KMS-11 (cell line): ENCODE data around the gene GRM8.

Experiments used
- H2AFZ ChIP-seq: fragments of 200-600 bp; sonication (generic); 2 replicates; pipeline ENCODE4 v1.6.1; 2016; ENCODE audit warnings: antibody characterized with exemption, mixed run types, low read depth
- H3K27ac ChIP-seq: fragments of 200-600 bp; sonication (generic); 2 replicates; pipeline ENCODE4 v1.6.1; 2016; ENCODE audit warnings: mild to moderate bottlenecking, mixed run types
- H3K27me3 ChIP-seq: fragments of 200-600 bp; sonication (generic); 2 replicates; pipeline ENCODE4 v1.6.1; 2017; ENCODE audit warnings: mild to moderate bottlenecking, low read depth, mixed run types, moderate library complexity; ENCODE audit not compliant: insufficient read depth
- H3K36me3 ChIP-seq: fragments of 200-600 bp; sonication (generic); 2 replicates; pipeline ENCODE4 v1.6.1; 2017; ENCODE audit warnings: mild to moderate bottlenecking, mixed run types; ENCODE audit not compliant: insufficient read depth
- H3K4me1 ChIP-seq: fragments of 200-600 bp; sonication (generic); 2 replicates; pipeline ENCODE4 v1.6.1; 2016; ENCODE audit warnings: mild to moderate bottlenecking, low read depth, mixed run types; ENCODE audit not compliant: poor library complexity, severe bottlenecking
- H3K4me2 ChIP-seq: fragments of 200-600 bp; sonication (generic); 2 replicates; pipeline ENCODE4 v1.7.0; 2016; ENCODE audit warnings: mild to moderate bottlenecking, mixed run types
- H3K4me3 ChIP-seq: fragments of 200-600 bp; sonication (generic); IDR thresholded peaks from 2 replicates; pipeline ENCODE4 v1.6.1; 2017; ENCODE audit warnings: low read depth, low read length, mixed read lengths; ENCODE audit not compliant: insufficient read depth
- H3K79me2 ChIP-seq: fragments of 200-600 bp; sonication (generic); 2 replicates; pipeline ENCODE4 v1.6.1; 2016; ENCODE audit warnings: low read depth, mixed run types; ENCODE audit not compliant: insufficient read depth
- H3K9ac ChIP-seq: fragments of 200-600 bp; sonication (generic); 2 replicates; pipeline ENCODE4 v1.6.1; 2016; ENCODE audit warnings: mild to moderate bottlenecking, mixed run types
- H4K20me1 ChIP-seq: fragments of 200-600 bp; sonication (generic); 2 replicates; pipeline ENCODE4 v1.6.1; 2016; ENCODE audit warnings: mild to moderate bottlenecking, mixed run types; ENCODE audit not compliant: insufficient read depth
- TF ChIP-seq, protein P1 (sequence below): fragments of 200-600 bp; sonication (generic); conservative IDR thresholded peaks from 2 replicates; pipeline ENCODE4 v1.6.1; 2017; ENCODE audit warnings: low read depth, mild to moderate bottlenecking, antibody characterized with exemption, low read length, moderate library complexity, mixed read lengths

GRM8 gene

DNA sequence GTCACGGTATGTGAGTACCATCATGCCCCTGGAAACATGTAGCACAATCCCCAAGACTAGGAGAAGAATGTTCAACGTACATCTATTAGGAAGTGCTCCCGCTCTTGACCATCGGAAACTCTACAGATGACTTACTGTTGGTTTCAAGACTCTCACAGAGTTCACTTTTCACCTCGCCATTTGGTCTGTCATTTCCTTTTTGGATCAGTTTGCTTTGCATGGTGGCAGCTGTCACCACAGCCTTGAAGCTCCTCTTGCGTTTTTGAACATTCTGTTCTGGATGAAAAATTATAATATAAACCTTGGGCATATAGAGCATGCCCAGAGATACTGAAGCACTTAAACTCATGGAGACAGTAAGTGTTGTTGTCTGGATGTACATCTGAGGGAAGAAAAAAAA is 806.8 kb downstream of the GRM8 start:
- no peaks in the 10 kb centered on the region for H3K79me2 ChIP-seq
- no peaks in the 10 kb centered on the region for H3K36me3 ChIP-seq
- TF ChIP-seq, protein P1, sequence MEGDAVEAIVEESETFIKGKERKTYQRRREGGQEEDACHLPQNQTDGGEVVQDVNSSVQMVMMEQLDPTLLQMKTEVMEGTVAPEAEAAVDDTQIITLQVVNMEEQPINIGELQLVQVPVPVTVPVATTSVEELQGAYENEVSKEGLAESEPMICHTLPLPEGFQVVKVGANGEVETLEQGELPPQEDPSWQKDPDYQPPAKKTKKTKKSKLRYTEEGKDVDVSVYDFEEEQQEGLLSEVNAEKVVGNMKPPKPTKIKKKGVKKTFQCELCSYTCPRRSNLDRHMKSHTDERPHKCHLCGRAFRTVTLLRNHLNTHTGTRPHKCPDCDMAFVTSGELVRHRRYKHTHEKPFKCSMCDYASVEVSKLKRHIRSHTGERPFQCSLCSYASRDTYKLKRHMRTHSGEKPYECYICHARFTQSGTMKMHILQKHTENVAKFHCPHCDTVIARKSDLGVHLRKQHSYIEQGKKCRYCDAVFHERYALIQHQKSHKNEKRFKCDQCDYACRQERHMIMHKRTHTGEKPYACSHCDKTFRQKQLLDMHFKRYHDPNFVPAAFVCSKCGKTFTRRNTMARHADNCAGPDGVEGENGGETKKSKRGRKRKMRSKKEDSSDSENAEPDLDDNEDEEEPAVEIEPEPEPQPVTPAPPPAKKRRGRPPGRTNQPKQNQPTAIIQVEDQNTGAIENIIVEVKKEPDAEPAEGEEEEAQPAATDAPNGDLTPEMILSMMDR = no peak
- no peak overlapping the region for H2AFZ ChIP-seq
- no peak overlapping the region for H3K27ac ChIP-seq
- H4K20me1 ChIP-seq = no peaks in the 10 kb centered on the region
- peaks cover 51% of the 10 kb centered on the region for H3K4me1 ChIP-seq
- H3K9ac ChIP-seq = no peak overlapping the region
- H3K27me3 ChIP-seq = no peaks in the 10 kb centered on the region
- no peak overlapping the region for H3K4me3 ChIP-seq
- H3K4me2 ChIP-seq = peak overlapping the region; percentile 53; the same call in 1 of the 2 replicates

DNA sequence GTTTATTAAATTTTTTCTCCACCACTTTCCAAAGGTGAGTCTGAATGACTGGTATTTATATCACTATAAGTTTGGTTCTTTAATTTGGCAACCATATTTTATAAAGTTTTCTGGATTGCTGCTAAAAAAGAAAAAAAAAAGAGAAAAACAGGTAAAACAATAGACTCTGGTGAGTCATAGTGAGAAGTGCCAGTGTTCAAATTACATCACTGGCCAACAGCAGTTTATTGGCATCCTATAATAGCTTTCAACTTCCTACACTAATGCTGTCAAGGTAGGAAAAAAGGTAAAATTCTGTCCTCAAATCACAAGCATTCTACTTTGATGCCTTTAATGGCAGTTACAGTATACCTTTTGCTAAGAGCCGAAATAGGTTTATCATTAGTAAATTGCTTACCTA is 808.8 kb downstream of the GRM8 start:
- Histone ChIP-seq H3K4me1 (peaks cover 36% of the 10 kb centered on the region), H3K9ac (no peak overlapping the region), H3K79me2 (no peaks in the 10 kb centered on the region), H3K27me3 (no peaks in the 10 kb centered on the region), H3K27ac (no peak overlapping the region), H2AFZ (no peak overlapping the region), H3K4me3 (no peak overlapping the region), H4K20me1 (no peaks in the 10 kb centered on the region), H3K36me3 (no peaks in the 10 kb centered on the region), H3K4me2 (no peak overlapping the region)
- TF ChIP-seq, protein P1 = no peak

DNA sequence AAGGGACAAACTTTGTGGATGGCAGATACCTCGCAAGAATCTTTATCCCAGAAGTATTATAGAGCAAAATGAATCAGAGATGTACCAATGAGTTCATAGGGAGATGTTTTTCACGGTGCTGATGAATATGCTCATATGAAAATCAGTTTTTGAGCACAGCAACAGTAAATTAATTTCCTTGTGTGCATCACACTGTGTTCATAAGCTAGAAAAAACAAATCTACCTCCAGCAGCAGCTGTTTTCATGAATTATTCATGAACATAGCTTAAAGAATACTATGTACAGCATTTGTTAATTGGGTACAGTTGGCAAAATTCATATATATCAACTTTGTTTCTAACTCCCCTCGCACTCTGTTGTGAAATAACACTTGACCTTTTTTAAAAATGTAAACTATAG is 809.8 kb downstream of the GRM8 start:
- Histone ChIP-seq H3K36me3 (no peaks in the 10 kb centered on the region), H4K20me1 (no peaks in the 10 kb centered on the region), H3K4me1 (peaks cover 28% of the 10 kb centered on the region), H3K79me2 (no peaks in the 10 kb centered on the region), H3K27me3 (no peaks in the 10 kb centered on the region), H3K27ac (no peak overlapping the region), H3K4me3 (no peak overlapping the region), H3K4me2 (no peak overlapping the region), H2AFZ (no peak overlapping the region), H3K9ac (no peak overlapping the region)
- TF ChIP-seq, protein P1 = no peak

DNA sequence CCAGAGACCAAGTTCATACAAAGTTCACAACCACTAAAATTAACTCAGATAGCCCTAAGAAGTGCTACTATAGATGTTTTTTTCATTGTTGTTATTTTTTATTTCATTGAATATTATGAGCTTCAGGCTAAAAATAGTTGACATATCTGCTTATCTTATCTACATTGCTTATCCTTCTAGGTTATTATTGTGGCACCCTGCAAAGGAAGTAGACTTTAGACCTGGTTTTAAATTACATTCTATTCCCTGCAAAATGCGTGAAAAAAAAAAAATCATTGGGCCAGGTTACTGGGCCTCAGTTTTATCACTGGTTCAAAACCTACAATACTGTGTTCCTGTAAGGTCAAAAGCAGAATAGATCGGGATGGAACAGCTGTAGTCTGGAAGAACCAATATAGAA is 811.0 kb downstream of the GRM8 start:
- H3K4me2 ChIP-seq = no peak overlapping the region
- TF ChIP-seq, protein P1 = no peak

More for the DNA sequence above, 811.0 kb downstream of the GRM8 start:
- Histone ChIP-seq H3K4me1 (peaks cover 17% of the 10 kb centered on the region), H4K20me1 (no peaks in the 10 kb centered on the region), H3K36me3 (no peaks in the 10 kb centered on the region), H3K27me3 (no peaks in the 10 kb centered on the region), H3K79me2 (no peaks in the 10 kb centered on the region), H2AFZ (no peak overlapping the region), H3K4me3 (no peak overlapping the region), H3K27ac (no peak overlapping the region), H3K9ac (no peak overlapping the region)
